Endothelial cell of umbilical vein (primary cell): ENCODE measurements around the gene PCDH9.
A peak's percentile ranks its signal among the peaks of the same experiment; 100 is the strongest.

Experiments used
- CTCF ChIP-seq, 2 donors: IDR thresholded peaks; 1 replicate in 1 of 2; 2 replicates in 1 of 2; pipeline ENCODE4 v1.5.1; 2011; ENCODE audit warnings: low read length in 2 of 2, mild to moderate bottlenecking in 2 of 2, moderate library complexity in 2 of 2, control low read depth in 1 of 2, inconsistent platforms in 1 of 2, low read depth in 1 of 2; ENCODE audit not compliant: insufficient read depth in 1 of 2; ENCODE audit errors: extremely low read depth in 1 of 2
- EZH2 ChIP-seq: IDR thresholded peaks from 2 replicates; pipeline ENCODE4 v1.6.1; 2012; ENCODE audit warnings: borderline replicate concordance, low read depth, mild to moderate bottlenecking, moderate library complexity, low read length, inconsistent platforms; ENCODE audit not compliant: severe bottlenecking

GRCh38 chr13:66689628-66690027, 540.5 kb downstream of the PCDH9 start:
- no peak for TF ChIP-seq EZH2
- TF ChIP-seq CTCF (IDR thresholded peaks at IDR 0.05; ENCODE audit: extremely low read depth in 1 of 2, insufficient read depth in 1 of 2, low read depth in 1 of 2, low read length in 2 of 2), result peak in 1 of 2 donors; percentile 23
